Skin epidermis (tissue), 12 donors: Measurements from ENCODE around the gene ECHDC1.

Experiments used
- H3K27ac ChIP-seq, 21 experiments: fragments of 200-600 bp; sonication (generic) in 11 of 21; one replicate each; pipeline ENCODE4 v1.5.0; 2020; ENCODE audit warnings: mild to moderate bottlenecking in 3 of 21, inconsistent platforms in 2 of 21, moderate library complexity in 2 of 21
- H3K4me3 ChIP-seq, 7 experiments: fragments of 200-600 bp; sonication (generic) in 2 of 7; one replicate each; pipeline ENCODE4 v1.5.0; 2020; ENCODE audit warnings: inconsistent platforms in 2 of 7, mild to moderate bottlenecking in 2 of 7, moderate library complexity in 1 of 7

The ECHDC1 gene

DNA sequence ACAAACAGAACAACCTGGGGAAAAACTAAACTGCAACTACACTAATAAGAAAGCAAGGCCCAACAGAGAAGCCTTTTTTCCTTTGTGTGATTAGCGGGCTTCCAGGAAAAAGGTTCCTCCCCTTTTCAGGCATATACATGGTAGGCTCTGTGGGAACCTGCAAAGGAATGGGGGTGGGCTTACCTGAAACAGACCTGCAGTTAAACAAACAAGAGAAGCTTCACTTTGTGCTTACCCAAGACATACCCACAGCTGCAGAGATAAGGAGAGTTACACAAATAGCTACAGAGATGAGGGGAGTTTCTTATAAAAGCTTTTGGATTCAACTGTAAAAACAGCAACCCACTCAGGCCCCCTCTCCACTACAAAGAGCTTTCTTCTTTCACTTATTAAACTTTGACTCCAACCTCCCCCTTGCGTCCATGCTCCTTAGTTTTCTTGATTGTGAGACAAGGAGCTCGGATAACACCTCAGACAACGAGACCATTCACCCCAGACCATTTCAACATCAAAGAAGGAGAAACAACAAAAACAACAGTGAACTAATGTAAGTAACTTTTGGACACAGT is 45.8 kb downstream of the ECHDC1 start:
- no peak overlapping the region for H3K4me3 ChIP-seq
- H3K27ac ChIP-seq, result no peak overlapping the region

DNA sequence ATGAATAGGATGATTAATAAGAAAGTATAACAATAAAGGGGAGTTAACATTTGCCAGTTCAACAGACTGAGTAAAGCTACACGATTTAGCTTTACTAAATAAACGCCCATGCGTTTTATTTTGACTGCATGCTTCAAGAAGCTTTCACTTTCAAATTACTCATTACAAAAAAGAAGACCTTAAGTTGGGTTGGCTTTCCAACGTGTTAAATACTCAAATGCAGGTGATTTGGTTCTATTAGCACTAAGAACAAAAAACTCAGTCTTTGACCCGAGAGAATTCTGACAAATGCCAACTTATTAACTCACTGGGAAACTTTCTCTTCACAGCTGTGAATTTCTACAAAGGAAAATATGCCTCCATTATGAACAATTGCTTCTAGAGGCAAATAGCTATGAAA is 51.9 kb downstream of the ECHDC1 start:
- Histone ChIP-seq H3K4me3 (no peak overlapping the region), H3K27ac (no peak overlapping the region)

GRCh38 chr6:127290391-127291265 is 52.8 kb downstream of the ECHDC1 start:
- H3K4me3 ChIP-seq, result no peak overlapping the region
- H3K27ac ChIP-seq, result no peak overlapping the region

DNA sequence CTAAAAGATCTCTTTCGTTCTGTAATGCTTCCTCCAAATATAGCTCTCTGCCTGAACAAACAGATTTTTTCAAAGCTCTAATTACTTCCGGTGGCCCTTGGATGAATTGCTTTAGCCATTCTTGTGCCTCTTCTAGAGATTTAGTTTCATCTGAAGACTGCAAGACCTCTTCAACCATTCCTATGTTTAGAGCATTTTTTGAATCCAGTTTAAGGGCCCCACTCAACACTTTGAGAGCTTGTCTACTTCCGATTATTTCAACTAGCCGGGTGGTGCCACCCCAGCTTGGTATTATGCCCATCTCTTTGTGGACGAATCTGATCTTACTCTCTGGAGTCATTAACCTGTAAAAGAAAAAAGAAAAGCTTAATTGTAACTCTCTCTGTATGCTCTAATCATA is 53.5 kb downstream of the ECHDC1 start:
- H3K4me3 ChIP-seq, result no peak overlapping the region
- no peak overlapping the region for H3K27ac ChIP-seq

- no peak overlapping the region for H3K4me3 ChIP-seq
- no peak overlapping the region for H3K27ac ChIP-seq
Measured at GRCh38 chr6:127288705-127289104, 54.7 kb downstream of the ECHDC1 start.

DNA sequence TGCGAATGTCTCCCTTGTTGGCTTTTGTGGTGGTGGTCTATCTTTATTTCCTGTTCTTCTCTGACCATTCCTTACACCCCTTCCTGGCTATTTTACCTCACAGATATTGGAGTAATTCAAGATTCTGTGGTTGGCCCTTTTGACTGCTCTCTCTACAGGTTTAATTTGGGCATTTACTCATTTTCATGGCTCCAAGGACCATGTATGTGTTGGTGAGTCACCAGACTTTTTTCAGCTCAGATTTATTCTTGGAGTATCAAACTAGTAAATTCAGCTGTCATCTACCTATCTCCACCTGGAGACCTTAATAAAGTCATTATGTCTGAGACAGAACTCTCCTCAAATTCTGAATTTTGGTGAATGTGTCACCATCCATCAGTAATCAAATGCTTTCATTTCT is 61.2 kb downstream of the ECHDC1 start:
- Histone ChIP-seq H3K27ac (no peak overlapping the region), H3K4me3 (no peak overlapping the region)

DNA sequence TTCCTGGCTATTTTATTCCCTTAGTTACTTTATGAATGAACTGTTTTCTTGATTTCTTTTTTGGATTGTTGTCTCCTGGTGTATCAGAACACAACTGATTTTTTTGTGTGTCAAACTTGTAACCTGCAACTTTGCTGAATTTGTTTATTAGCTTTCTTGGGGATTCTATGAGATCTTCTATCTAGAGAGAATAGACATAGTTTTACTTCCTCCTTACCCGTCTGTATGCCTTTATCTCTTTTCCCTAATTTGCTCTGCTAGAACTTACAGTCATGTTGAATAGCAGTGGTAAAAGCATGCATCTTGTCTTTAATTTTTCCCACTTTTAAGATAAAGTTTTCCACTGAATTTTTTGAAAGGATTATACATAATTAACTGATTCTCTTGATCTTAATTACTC is 63.6 kb downstream of the ECHDC1 start:
- Histone ChIP-seq H3K4me3 (no peak overlapping the region), H3K27ac (no peak overlapping the region)

- no peak overlapping the region for H3K27ac ChIP-seq
- H3K4me3 ChIP-seq, result no peak overlapping the region
Measured at GRCh38 chr6:127277878-127278843, 65.2 kb downstream of the ECHDC1 start.

DNA sequence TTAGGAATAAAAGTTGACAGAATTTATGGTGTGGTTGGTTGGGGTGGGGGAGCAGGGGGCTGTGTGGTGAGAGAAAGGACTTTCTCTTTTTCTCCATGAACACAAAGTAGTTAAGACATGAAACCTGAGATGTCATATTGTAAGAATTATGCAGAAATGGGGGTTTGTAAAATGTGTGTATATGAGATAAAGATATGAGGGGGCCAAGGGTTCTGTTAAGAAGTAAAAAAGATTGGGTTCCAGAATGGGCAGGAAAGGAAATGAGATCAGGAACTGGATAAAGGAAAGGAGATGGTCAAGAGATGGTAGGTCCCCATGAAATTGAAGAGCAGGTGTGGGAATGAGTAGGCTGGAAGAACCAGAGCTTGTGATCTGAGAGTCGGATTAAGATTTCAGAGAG is 67.1 kb downstream of the ECHDC1 start:
- Histone ChIP-seq H3K27ac (no peak overlapping the region), H3K4me3 (no peak overlapping the region)

DNA sequence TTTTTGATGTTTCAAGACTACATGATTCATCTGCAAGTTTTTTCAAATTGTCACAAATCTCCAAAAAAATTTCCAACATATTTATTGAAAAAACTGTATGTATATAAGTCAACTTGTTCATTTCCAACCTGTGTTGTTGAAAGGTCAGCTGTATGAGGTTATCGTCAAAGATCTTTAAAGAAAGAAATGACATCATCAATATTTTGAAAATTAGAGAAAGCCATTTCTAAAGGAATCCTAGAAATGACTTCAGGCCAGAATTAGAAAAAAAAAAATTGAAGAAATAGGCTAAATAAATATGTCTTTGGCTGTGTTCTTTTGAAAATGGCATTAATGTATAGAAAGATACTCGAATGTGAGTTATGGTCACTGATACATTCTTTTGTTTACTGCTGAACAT is 69.9 kb downstream of the ECHDC1 start:
- Histone ChIP-seq H3K27ac (no peak overlapping the region), H3K4me3 (no peak overlapping the region)

DNA sequence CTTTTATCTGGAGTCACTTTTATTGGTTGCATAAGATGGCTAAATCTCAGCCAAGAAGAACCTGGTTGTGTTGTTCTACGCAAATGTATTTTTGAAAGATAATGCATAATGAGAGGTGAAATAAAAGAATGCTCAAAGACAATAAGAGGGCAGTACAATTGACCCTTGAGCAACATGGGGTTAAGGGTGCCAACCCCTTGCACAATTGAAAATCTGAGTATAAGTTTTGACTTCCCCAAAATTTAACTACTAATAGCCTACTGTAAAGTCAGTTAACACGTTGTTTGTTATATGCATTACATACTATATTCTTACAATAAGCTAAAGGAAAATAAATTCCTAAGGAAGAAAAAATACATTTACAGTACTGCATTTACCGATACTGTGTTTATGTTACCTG is 70.8 kb downstream of the ECHDC1 start:
- H3K4me3 ChIP-seq, result no peak overlapping the region

GRCh38 chr6:127267646-127268625 is 75.5 kb downstream of the ECHDC1 start:
- peak overlapping the region; percentile 69 to 99 (median 90) for H3K4me3 ChIP-seq
- peak overlapping the region; percentile 85 to 100 (median 98) for H3K27ac ChIP-seq

More for the DNA sequence above, 70.8 kb downstream of the ECHDC1 start:
- no peak overlapping the region for H3K27ac ChIP-seq

GRCh38 chr6:127266892-127267645 is 76.3 kb downstream of the ECHDC1 start:
- peak overlapping the region; percentile 85 to 100 (median 98) for H3K27ac ChIP-seq
- peak overlapping the region; percentile 69 to 99 (median 90) for H3K4me3 ChIP-seq

DNA sequence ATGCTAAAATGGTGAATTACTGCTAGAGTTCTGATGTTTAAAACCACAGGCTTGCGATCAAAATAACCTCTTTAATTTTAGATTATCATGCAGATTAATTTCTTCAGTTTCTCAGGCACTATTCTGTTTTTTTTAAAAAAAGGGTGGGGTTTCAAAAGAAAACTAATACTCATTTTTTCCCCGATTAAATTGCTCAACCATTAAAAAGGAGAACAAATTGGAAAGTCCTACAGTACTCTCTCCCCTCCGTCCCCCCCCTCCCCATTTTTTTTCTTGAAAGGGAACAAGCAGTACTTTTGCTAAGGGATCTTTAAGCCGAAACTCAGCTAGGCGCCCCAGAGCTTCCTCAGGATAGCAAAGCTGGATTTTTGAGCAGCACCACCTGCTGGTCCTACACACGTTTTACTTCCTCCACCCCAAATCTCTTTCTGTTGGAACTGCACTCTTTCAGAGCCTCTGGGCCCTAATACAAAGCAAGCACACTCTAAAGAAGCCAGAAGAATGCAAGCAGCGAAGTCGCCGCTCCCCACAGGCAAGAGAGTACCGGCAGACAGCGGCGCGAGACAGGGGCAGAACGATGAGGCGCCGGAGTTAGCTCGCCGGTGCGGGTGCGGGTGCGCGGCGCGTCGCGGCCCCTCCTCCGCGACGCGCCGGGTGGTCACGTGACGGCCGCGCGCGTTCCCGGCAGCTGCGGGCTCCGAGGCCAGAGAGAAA is 77.1 kb downstream of the ECHDC1 start, which contains the start of gene RNF146:
TSS of gene RNF146 (plus strand) at position 687 of the 714 bp plus-strand sequence. CDS start 13,475 bp downstream, outside the sequence.
- Histone ChIP-seq H3K27ac (peak within 1 kb of the TSS; percentile 85 to 100 (median 98)), H3K4me3 (peak within 1 kb of the TSS; percentile 69 to 99 (median 90))

GRCh38 chr6:127263481-127263880 is 79.9 kb downstream of the ECHDC1 start:
- H3K27ac ChIP-seq, result no peak overlapping the region
- no peak overlapping the region for H3K4me3 ChIP-seq

- no peak overlapping the region for H3K27ac ChIP-seq
- H3K4me3 ChIP-seq, result no peak overlapping the region
Measured at GRCh38 chr6:127262896-127263295, 80.5 kb downstream of the ECHDC1 start.

DNA sequence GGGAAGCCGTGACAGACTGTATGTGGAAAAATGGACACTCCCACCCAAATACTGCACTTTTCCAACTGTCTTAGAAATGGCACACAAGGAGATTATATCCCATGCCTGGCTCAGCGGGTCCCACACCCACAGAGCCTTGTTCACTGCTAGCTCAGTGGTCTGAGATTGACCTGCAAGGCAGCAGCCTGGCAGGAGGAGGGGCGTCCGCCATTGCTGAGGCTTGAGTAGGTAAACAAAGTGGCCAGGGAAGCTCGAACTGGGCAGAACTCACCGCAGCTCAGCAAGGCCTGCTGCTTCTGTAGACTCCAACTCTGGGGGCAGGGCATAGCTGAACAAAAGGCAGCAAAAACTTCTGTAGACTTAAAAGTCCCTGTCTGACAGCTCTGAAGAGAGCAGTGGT is 88.1 kb downstream of the ECHDC1 start:
- Histone ChIP-seq H3K27ac (no peak overlapping the region), H3K4me3 (no peak overlapping the region)

DNA sequence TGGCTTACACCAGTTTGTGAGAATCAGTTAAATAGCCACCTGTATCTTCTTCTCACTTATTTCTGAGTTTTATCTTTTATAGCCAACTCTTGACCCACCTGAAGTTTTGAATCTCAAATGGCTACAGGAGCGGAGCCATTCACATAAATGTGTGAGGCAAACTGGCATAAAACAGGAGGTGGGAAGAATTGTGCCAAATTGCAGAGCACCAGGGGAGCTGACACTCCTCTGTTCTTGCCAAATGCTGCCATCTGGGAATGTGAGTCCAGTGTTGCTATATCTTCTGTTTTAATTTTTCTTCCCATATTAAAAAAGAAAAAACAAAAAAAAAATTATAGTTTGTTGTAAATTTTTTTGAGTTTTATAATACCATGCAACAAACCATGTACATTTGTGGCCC is 93.8 kb downstream of the ECHDC1 start:
- no peak overlapping the region for H3K4me3 ChIP-seq
- H3K27ac ChIP-seq, result no peak overlapping the region
